ENCODE results near the gene ENKD1. TPM values are rescaled to one million over a fixed set of nuclear protein-coding genes. Genes with fewer than 3 reads are reported as not detected.

The ENKD1 gene
- total RNA-seq, 1 donor from 2014 or later = 6.9 TPM

GRCh38 chr16:67674851-67675578, 8.5 kb upstream of the ENKD1 start:
- Mint-ChIP-seq H3K4me1 (peaks cover 12% of the 10 kb centered on the region), H3K9me3 (no peaks in the 10 kb centered on the region), H3K4me3 (no peak overlapping the region), H3K36me3 (peaks cover 6% of the 10 kb centered on the region), H3K27me3 (ENCODE audit: insufficient read depth, low read depth) (peaks cover 4% of the 10 kb centered on the region), H3K27ac (no peak overlapping the region)
- Histone ChIP-seq H3K4me1 (no peaks in the 10 kb centered on the region), H3K4me2 (no peak overlapping the region), H4K20me1 (ENCODE audit: low read depth) (no peaks in the 10 kb centered on the region), H3K27me3 (no peaks in the 10 kb centered on the region), H3K9ac (no peak overlapping the region), H3K4me3 (no peak overlapping the region), H3F3A (ENCODE audit: low read depth) (no peaks in the 10 kb centered on the region), H2AFZ (replicated peaks) (no peak overlapping the region), H3K9me3 (ENCODE audit: low read depth) (no peaks in the 10 kb centered on the region), H3K36me3 (no peaks in the 10 kb centered on the region), H3K79me2 (ENCODE audit: low read depth) (no peaks in the 10 kb centered on the region), H3K27ac (no peak overlapping the region)
- TF ChIP-seq CTCF (IDR thresholded peaks at IDR 0.05) (no peak), EZH2 (IDR thresholded peaks at IDR 0.05) (no peak), EZH2phosphoT487 (IDR thresholded peaks at IDR 0.05) (no peak)
- no peak for DNase-seq (ENCODE audit: low spot score)

GRCh38 chr16:67673712-67674580, 7.4 kb upstream of the ENKD1 start:
- Histone ChIP-seq H3K4me3 (no peak overlapping the region), H3K9ac (no peak overlapping the region), H3K79me2 (ENCODE audit: low read depth) (no peaks in the 10 kb centered on the region), H3K4me2 (no peak overlapping the region), H3K4me1 (no peaks in the 10 kb centered on the region), H3K27me3 (no peaks in the 10 kb centered on the region), H3K9me3 (ENCODE audit: low read depth) (no peaks in the 10 kb centered on the region), H3K27ac (no peak overlapping the region), H3K36me3 (no peaks in the 10 kb centered on the region), H2AFZ (replicated peaks) (no peak overlapping the region), H3F3A (ENCODE audit: low read depth) (no peaks in the 10 kb centered on the region), H4K20me1 (ENCODE audit: low read depth) (no peaks in the 10 kb centered on the region)
- Mint-ChIP-seq H3K4me1 (peaks cover 12% of the 10 kb centered on the region), H3K36me3 (peaks cover 6% of the 10 kb centered on the region), H3K4me3 (peak overlapping the region; percentile 59), H3K27me3 (ENCODE audit: insufficient read depth, low read depth) (peaks cover 7% of the 10 kb centered on the region), H3K9me3 (no peaks in the 10 kb centered on the region), H3K27ac (peak overlapping the region; percentile 42)
- no peak for DNase-seq (ENCODE audit: low spot score)
- TF ChIP-seq CTCF (IDR thresholded peaks at IDR 0.05) = no peak
- TF ChIP-seq EZH2 (IDR thresholded peaks at IDR 0.05) = no peak
- TF ChIP-seq EZH2phosphoT487 (IDR thresholded peaks at IDR 0.05) = no peak

- Histone ChIP-seq H3K4me2 (no peak overlapping the region), H3K9ac (no peak overlapping the region), H3K36me3 (no peaks in the 10 kb centered on the region), H3K4me1 (no peaks in the 10 kb centered on the region), H3F3A (ENCODE audit: low read depth) (peaks cover 8% of the 10 kb centered on the region), H2AFZ (replicated peaks) (no peak overlapping the region), H3K27ac (no peak overlapping the region), H3K4me3 (no peak overlapping the region), H4K20me1 (ENCODE audit: low read depth) (peaks cover 5% of the 10 kb centered on the region), H3K9me3 (ENCODE audit: low read depth) (no peaks in the 10 kb centered on the region), H3K27me3 (no peaks in the 10 kb centered on the region), H3K79me2 (ENCODE audit: low read depth) (no peaks in the 10 kb centered on the region)
- H3K4me3 Mint-ChIP-seq = peak overlapping the region; percentile 20
- peaks cover 17% of the 10 kb centered on the region for H3K4me1 Mint-ChIP-seq
- peaks cover 4% of the 10 kb centered on the region for H3K27me3 Mint-ChIP-seq (ENCODE audit: insufficient read depth, low read depth)
- DNase-seq (ENCODE audit: low spot score) = peak; percentile 80
- TF ChIP-seq EZH2 (IDR thresholded peaks at IDR 0.05) = no peak
- peak; percentile 77 for TF ChIP-seq CTCF (IDR thresholded peaks at IDR 0.05)
- H3K27ac Mint-ChIP-seq = no peak overlapping the region
- peaks cover 6% of the 10 kb centered on the region for H3K36me3 Mint-ChIP-seq
- no peaks in the 10 kb centered on the region for H3K9me3 Mint-ChIP-seq
Measured at GRCh38 chr16:67672739-67673662, 6.5 kb upstream of the ENKD1 start.
